Measurements from ENCODE around the gene AATK. TPM values are rescaled to one million over a fixed set of nuclear protein-coding genes. Genes with fewer than 3 reads are reported as not detected.

AATK gene
- total RNA-seq, 2 donors from 2014 or later, result 29.1 to 42.2 TPM

DNA sequence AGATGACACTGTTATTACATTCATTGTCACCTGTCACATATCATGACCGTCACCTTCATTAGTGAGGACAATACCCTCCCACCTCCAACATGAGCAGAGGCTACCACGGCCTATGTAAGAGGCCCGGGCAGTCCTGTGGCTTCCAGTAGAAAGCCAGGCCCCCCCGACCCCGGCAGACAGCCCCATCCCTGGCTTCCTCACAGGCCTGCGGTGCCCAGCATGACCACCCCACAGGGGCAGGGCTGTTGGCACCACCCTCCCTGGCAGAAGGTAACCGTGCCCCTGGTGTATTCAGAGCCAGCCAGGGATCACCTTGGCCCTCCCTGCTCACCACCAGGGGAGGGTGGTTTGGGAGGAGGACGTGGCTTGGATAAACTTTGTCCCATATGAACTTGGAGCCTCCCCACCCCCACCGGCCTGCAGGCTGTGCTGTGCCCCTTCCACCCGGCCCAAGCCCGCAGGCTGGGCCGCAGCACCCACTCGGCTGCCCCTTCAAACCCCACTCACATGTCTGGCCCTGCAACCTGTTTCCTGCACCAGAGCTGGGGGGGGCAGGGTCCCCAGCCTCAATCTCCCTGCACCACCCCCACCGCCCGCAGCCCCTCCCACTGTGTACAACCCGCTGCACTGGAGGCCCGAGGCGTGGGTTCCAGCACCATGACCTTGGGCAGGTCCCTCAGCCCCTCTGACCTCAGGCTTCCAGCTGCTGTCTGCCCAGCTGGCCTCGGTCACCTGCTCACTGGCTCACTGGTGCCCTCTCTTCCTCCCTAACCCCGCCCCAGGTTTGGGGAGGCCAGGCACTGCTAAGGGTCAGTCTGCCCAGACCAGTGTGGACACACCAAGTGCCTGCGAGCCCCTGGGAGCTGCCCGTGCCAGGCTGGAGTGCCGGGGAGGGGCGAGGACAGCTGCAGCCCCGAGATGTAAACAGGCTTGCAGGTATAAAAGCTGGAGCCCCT, 12.4 kb upstream of the AATK start:
- intact Hi-C loops (cut with DNase I), result no loop called here
- Histone ChIP-seq H3K9me3 (no peaks in the 10 kb centered on the region), H3K27me3 (no peaks in the 10 kb centered on the region), H3K4me1 (no peaks in the 10 kb centered on the region), H3K4me3 (no peak overlapping the region), H3K27ac (no peak overlapping the region), H3K36me3 (replicated peaks in 1 of 2; ENCODE audit: insufficient read depth in 1 of 2, low read depth in 2 of 2) (no peaks in the 10 kb centered on the region)
- DNase-seq, result no peak
- 71 to 90% methylated on average over 4 to 25 of the region's 25 CpGs for WGBS, 2 donors
- ATAC-seq, result no peak
- no peak for TF ChIP-seq POLR2A (IDR thresholded peaks at IDR 0.05)
- no peak for TF ChIP-seq CTCF (IDR thresholded peaks at IDR 0.05)

DNA sequence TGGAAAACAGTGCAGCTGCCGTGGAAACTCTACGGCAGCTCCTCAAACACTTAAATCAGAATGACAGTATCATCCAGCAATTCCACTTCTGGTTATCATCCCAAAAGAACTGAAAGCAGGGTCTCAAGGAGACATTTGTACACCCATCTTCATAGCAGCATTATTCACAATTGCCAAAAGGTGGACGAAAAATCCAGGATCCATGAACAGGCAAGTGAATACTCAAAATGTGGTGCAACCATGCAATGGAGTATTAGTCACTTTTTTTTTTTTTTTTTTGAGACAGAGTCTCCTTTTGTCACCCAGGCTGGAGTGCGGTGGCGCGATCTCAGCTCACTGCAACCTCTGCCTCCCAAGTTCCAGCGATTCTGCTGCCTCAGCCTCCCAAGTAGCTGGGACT, 10.6 kb upstream of the AATK start:
- intact Hi-C loops (cut with DNase I), result no loop called here
- no peak for ATAC-seq
- no peak overlapping the region for H3K27ac ChIP-seq
- no peak overlapping the region for H3K4me3 ChIP-seq
- no peaks in the 10 kb centered on the region for H3K4me1 ChIP-seq
- H3K27me3 ChIP-seq, result no peaks in the 10 kb centered on the region
- no peaks in the 10 kb centered on the region for H3K9me3 ChIP-seq
- no peak for DNase-seq
- 92 to 95% methylated on average over 7 of the region's 7 CpGs for WGBS, 2 donors
- TF ChIP-seq CTCF (IDR thresholded peaks at IDR 0.05) (no peak), POLR2A (IDR thresholded peaks at IDR 0.05) (no peak)
- H3K36me3 ChIP-seq (replicated peaks in 1 of 2; ENCODE audit: insufficient read depth in 1 of 2, low read depth in 2 of 2), result no peaks in the 10 kb centered on the region

GRCh38 chr17:81173762-81174155, 7.7 kb upstream of the AATK start:
- H3K27ac ChIP-seq, result no peak overlapping the region
- H3K36me3 ChIP-seq (replicated peaks in 1 of 2; ENCODE audit: insufficient read depth in 1 of 2, low read depth in 2 of 2), result no peaks in the 10 kb centered on the region
- H3K4me3 ChIP-seq, result no peak overlapping the region
- no peaks in the 10 kb centered on the region for H3K27me3 ChIP-seq
- no peak for TF ChIP-seq POLR2A (IDR thresholded peaks at IDR 0.05)
- TF ChIP-seq CTCF (IDR thresholded peaks at IDR 0.05), result no peak
- DNase-seq (no peak), ATAC-seq (no peak)
- WGBS, 2 donors, result 83 to 90% methylated on average over 1 of the region's 1 CpG
- H3K9me3 ChIP-seq, result no peaks in the 10 kb centered on the region
- H3K4me1 ChIP-seq, result no peaks in the 10 kb centered on the region
- intact Hi-C loops (cut with DNase I), result no loop called here

- no peak for TF ChIP-seq CTCF (IDR thresholded peaks at IDR 0.05)
- no peak for TF ChIP-seq POLR2A (IDR thresholded peaks at IDR 0.05)
- WGBS, 2 donors, result 83 to 89% methylated on average over 9 to 10 of the region's 11 CpGs
- Histone ChIP-seq H3K4me3 (no peak overlapping the region), H3K36me3 (replicated peaks in 1 of 2; ENCODE audit: insufficient read depth in 1 of 2, low read depth in 2 of 2) (no peaks in the 10 kb centered on the region), H3K27ac (no peak overlapping the region), H3K27me3 (no peaks in the 10 kb centered on the region), H3K9me3 (no peaks in the 10 kb centered on the region), H3K4me1 (no peaks in the 10 kb centered on the region)
- DNase-seq (no peak), ATAC-seq (no peak)
- intact Hi-C loops (cut with DNase I), result no loop called here
These were observed 7.2 kb upstream of the AATK start for GRCh38 chr17:81173052-81173761.
